Body of pancreas (tissue), 4 donors: ENCODE results near the gene CCNL1. TPM values are rescaled to one million over a fixed set of nuclear protein-coding genes. Genes with fewer than 3 reads are reported as not detected.

Experiments used
- ATAC-seq: fragments of 150-250 bp; one replicate; pipeline ENCODE4 v1.9.1; 2016
- DNase-seq, 4 donors: peaks; one replicate each; pipeline ENCODE4 v3.0.0-alpha.2; 2019
- H3K27ac ChIP-seq, 4 donors: fragments of 200-600 bp; sonication (generic); 1 replicate in 3 of 4; 2 replicates in 1 of 4; pipeline versions ENCODE4 v1.5.1 to v1.6.1; 2016 to 2019; ENCODE audit warnings: mild to moderate bottlenecking in 1 of 4, mixed read lengths in 1 of 4, moderate library complexity in 1 of 4
- H3K27me3 ChIP-seq, 2 donors: fragments of 200-600 bp; sonication (generic); one replicate each; pipeline ENCODE4 v1.6.0; 2016; ENCODE audit warnings: mild to moderate bottlenecking in 1 of 2
- H3K36me3 ChIP-seq, 2 donors: fragments of 200-600 bp; sonication (generic); replicated peaks in 1 of 2; 2 replicates each; pipeline ENCODE4 v1.5.1; 2016; ENCODE audit warnings: low read depth in 2 of 2; ENCODE audit not compliant: insufficient read depth in 1 of 2
- H3K4me1 ChIP-seq: fragments of 200-600 bp; sonication (generic); one replicate; pipeline ENCODE4 v1.6.0; 2016
- H3K4me3 ChIP-seq, 2 donors: fragments of 200-600 bp; sonication (generic); 1 replicate in 1 of 2; 2 replicates in 1 of 2; pipeline ENCODE4 v1.5.1; 2016 to 2019
- H3K9me3 ChIP-seq, 3 donors: fragments of 200-600 bp; sonication (generic); 1 replicate in 2 of 3; 2 replicates in 1 of 3; pipeline ENCODE4 v1.5.1; 2016
- POLR2A ChIP-seq, 3 donors: fragments of 450-650 bp; IDR thresholded peaks; one replicate each; pipeline ENCODE4 v1.6.1; 2016; ENCODE audit warnings: antibody characterized with exemption in 3 of 3, mild to moderate bottlenecking in 2 of 3
- WGBS, 2 donors: methylation state at CpG; one replicate each; pipeline ENCODE4 v1.1.5; 2017; 5-methylcytosine and 5-hydroxymethylcytosine counted together
- intact Hi-C: fragments of 100-400 bp; cut with DNase I; formaldehyde crosslinking; loops from one replicate; pipeline ENCODE4 v1.15.1; 2023
- total RNA-seq, 2 donors: library from RNA; depleted of rRNA; stranded (reverse); fragments of >200 nt; gene quantifications; one replicate each; pipeline ENCODE4 v1.1.0, GENCODE V29; 2016
- TF ChIP-seq, protein P1 (sequence below), 7 experiments: fragments of 450-650 bp in 4 of 7; fragments of 200-600 bp in 3 of 7; sonication (generic) in 3 of 7; IDR thresholded peaks; one replicate each; pipeline ENCODE4 v1.5.1; 2016 to 2019; ENCODE audit warnings: antibody characterized with exemption in 7 of 7

CCNL1 gene
- total RNA-seq, 2 donors from 2014 or later = 194 to 196 TPM

DNA sequence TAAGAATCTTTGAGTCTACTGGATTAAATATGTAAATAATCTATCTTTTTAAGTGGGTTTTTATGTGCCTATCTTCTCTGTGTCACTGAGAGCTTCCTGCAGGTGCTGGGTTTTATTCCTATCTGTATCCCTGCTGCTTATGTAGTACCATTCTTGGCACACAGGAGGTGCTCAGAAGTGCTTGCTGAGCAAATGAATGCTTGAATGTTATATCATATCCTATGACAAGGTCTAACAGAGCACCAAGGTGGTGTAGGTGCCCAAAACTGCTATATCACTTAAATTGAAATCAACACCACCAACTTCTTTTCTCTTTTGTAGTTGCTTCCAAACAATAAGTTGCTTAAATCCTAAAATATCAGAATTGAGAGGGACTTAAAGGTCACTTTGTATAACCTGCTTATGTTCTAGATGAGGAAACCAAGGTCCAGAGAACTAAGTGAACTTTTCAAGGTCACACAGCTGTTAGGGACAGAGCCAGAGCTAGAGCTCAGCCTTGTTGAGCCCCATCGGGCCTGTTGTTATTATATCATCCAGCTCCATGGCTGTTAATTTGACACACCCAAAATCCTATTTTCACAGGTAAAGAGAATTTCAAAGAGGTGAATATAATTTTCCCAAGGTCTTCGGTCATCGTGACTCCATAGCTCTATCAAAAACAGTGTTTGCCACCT lies 46.0 kb downstream of the CCNL1 start:
- TF ChIP-seq, protein P1, sequence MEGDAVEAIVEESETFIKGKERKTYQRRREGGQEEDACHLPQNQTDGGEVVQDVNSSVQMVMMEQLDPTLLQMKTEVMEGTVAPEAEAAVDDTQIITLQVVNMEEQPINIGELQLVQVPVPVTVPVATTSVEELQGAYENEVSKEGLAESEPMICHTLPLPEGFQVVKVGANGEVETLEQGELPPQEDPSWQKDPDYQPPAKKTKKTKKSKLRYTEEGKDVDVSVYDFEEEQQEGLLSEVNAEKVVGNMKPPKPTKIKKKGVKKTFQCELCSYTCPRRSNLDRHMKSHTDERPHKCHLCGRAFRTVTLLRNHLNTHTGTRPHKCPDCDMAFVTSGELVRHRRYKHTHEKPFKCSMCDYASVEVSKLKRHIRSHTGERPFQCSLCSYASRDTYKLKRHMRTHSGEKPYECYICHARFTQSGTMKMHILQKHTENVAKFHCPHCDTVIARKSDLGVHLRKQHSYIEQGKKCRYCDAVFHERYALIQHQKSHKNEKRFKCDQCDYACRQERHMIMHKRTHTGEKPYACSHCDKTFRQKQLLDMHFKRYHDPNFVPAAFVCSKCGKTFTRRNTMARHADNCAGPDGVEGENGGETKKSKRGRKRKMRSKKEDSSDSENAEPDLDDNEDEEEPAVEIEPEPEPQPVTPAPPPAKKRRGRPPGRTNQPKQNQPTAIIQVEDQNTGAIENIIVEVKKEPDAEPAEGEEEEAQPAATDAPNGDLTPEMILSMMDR (IDR thresholded peaks at IDR 0.05) = peak in 2 of 7 experiments; percentile 11 to 17
- TF ChIP-seq POLR2A (IDR thresholded peaks at IDR 0.05) = no peak
- no peak for DNase-seq
- Histone ChIP-seq H3K9me3 (no peaks in the 10 kb centered on the region), H3K36me3 (no peaks in the 10 kb centered on the region), H3K4me1 (peaks cover 14% of the 10 kb centered on the region), H3K4me3 (no peak overlapping the region), H3K27ac (no peak overlapping the region), H3K27me3 (no peaks in the 10 kb centered on the region)
- ATAC-seq = peak; percentile 31
- intact Hi-C loops = no loop called here
- 70 to 76% methylated on average over 3 of the region's 3 CpGs for WGBS, 2 donors

- intact Hi-C loops = no loop called here
- WGBS, 2 donors = 88 to 94% methylated on average over 4 of the region's 4 CpGs
- ATAC-seq = no peak
These were observed 47.4 kb downstream of the CCNL1 start for GRCh38 chr3:157112536-157112935.

DNA sequence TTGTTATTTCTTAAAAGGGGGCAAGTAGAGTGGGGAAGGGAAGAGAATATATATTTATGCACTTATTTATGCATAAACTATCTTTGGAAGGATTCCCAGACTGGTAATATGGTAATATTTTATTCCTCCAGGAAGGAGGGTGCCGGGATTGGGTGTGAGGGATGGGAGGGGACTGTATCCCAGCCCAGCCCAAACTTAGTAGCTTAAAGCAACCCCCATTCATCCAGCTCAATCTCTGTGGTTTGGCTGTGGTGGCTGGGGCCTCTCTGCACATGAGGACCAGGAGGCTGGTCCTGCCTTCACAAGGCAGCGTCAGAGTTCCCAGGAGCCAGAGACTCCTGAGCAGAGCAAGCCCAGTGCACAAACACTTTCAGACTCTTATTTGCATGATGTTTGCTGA lies 48.4 kb downstream of the CCNL1 start:
- ATAC-seq (no peak), DNase-seq (no peak)
- TF ChIP-seq, protein P1 (IDR thresholded peaks at IDR 0.05) = no peak
- TF ChIP-seq POLR2A (IDR thresholded peaks at IDR 0.05) = no peak
- Histone ChIP-seq H3K4me3 (no peak overlapping the region), H3K9me3 (no peaks in the 10 kb centered on the region), H3K36me3 (no peaks in the 10 kb centered on the region), H3K27ac (no peak overlapping the region), H3K4me1 (peaks cover 20% of the 10 kb centered on the region), H3K27me3 (no peaks in the 10 kb centered on the region)
- 72 to 77% methylated on average over 2 of the region's 2 CpGs for WGBS, 2 donors
- intact Hi-C loops = no loop called here

More at GRCh38 chr3:157112536-157112935, 47.4 kb downstream of the CCNL1 start:
- Histone ChIP-seq H3K4me3 (no peak overlapping the region), H3K4me1 (peaks cover 17% of the 10 kb centered on the region), H3K9me3 (no peaks in the 10 kb centered on the region), H3K27ac (no peak overlapping the region), H3K36me3 (no peaks in the 10 kb centered on the region), H3K27me3 (no peaks in the 10 kb centered on the region)
- DNase-seq = no peak
- TF ChIP-seq POLR2A (IDR thresholded peaks at IDR 0.05) = no peak
- TF ChIP-seq, protein P1 (IDR thresholded peaks at IDR 0.05) = no peak

GRCh38 chr3:157110761-157111278 lies 49.1 kb downstream of the CCNL1 start:
- no peak overlapping the region for H3K27ac ChIP-seq
- ATAC-seq (no peak), DNase-seq (no peak)
- 59% methylated on average over 6 of the region's 6 CpGs for WGBS, 2 donors
- TF ChIP-seq, protein P1 (IDR thresholded peaks at IDR 0.05) = no peak
- TF ChIP-seq POLR2A (IDR thresholded peaks at IDR 0.05) = no peak
- H3K4me3 ChIP-seq = no peak overlapping the region
- H3K27me3 ChIP-seq = no peaks in the 10 kb centered on the region
- intact Hi-C loops = no loop called here
- H3K36me3 ChIP-seq = no peaks in the 10 kb centered on the region
- peaks cover 20% of the 10 kb centered on the region for H3K4me1 ChIP-seq
- H3K9me3 ChIP-seq = no peaks in the 10 kb centered on the region
